ENCODE data around the gene FGF11. TPM values are rescaled to one million over a fixed set of nuclear protein-coding genes. Genes with fewer than 3 reads are reported as not detected.
A peak's percentile ranks its signal among the peaks of the same experiment; 100 is the strongest.

FGF11 gene
- total RNA-seq, 4 donors from 2014 or later, result 1.2 to 7.4 (median 4.1) TPM

DNA sequence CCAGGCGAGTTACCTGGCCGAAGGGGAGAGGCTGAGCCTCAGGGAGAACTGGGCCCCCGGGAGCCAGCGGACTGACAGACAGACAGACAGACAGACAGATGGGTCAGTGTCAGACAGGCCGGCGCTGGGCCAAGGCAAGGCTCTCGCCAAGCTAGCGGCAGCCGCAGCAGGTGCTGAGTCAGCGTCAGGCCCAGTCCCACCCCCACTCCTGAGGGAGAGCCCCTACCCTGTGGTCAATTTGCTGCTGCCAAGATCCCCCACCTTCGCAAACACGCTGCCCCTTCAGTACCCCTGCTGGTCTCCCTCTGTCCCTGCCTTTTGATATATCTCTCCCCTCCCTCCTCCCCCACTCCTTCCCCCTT, 1.5 kb downstream of the FGF11 start:
- intact Hi-C loops (cut with DNase I; ENCODE audit: low total_unique reads), result no loop called here
- Histone ChIP-seq H3K27ac (peak overlapping the region; percentile 44 to 100 (median 88)), H3K4me3 (peak overlapping the region; percentile 55 to 82 (median 62)), H3K9me3 (no peaks in the 10 kb centered on the region), H3K36me3 (no peaks in the 10 kb centered on the region), H3K4me1 (peaks cover 42 to 67% of the 10 kb centered on the region in 2 donors), H3K27me3 (peaks cover 0 to 4% (median 0%) of the 10 kb centered on the region in 3 donors)
- in situ Hi-C loops (cut with MboI; ENCODE audit: low sequenced_read_pairs in 4 of 4), result loop anchor here in 2 of 4 donors (5.0 to 25.0 kb wide), 2 partner anchors 36 to 121 kb away; partner anchors contain the start of genes SENP3 (in 1 of the 2), TNFSF13 (in 1 of the 2) and ZBTB4 (in 1 of the 2)
- TF ChIP-seq CTCF (IDR thresholded peaks at IDR 0.05 in 4 of 5, conservative IDR thresholded peaks at IDR 0.05 in 1 of 5) (no peak), POLR2A (IDR thresholded peaks at IDR 0.05) (peak in 1 of 2 donors; percentile 31)
- peak in 1 of 2 donors; percentile 11 for ATAC-seq
- peak; percentile 59 to 85 for DNase-seq

GRCh38 chr17:7441266-7441665, 2.0 kb downstream of the FGF11 start:
- TF ChIP-seq CTCF (IDR thresholded peaks at IDR 0.05 in 4 of 5, conservative IDR thresholded peaks at IDR 0.05 in 1 of 5), result no peak
- TF ChIP-seq POLR2A (IDR thresholded peaks at IDR 0.05), result no peak
- peaks cover 0 to 4% (median 0%) of the 10 kb centered on the region in 3 donors for H3K27me3 ChIP-seq

GRCh38 chr17:7442142-7442541, 2.8 kb downstream of the FGF11 start:
- no peaks in the 10 kb centered on the region for H3K9me3 ChIP-seq
- H3K4me1 ChIP-seq, result peaks cover 32 to 67% of the 10 kb centered on the region in 2 donors
- no peaks in the 10 kb centered on the region for H3K36me3 ChIP-seq
- DNase-seq, result no peak
- no peak for TF ChIP-seq POLR2A (IDR thresholded peaks at IDR 0.05)
- TF ChIP-seq CTCF (IDR thresholded peaks at IDR 0.05 in 4 of 5, conservative IDR thresholded peaks at IDR 0.05 in 1 of 5), result no peak
- ATAC-seq, result no peak
- intact Hi-C loops (cut with DNase I; ENCODE audit: low total_unique reads) (no loop called here), in situ Hi-C loops (cut with MboI; ENCODE audit: low sequenced_read_pairs in 4 of 4) (loop anchor here in 2 of 4 donors (5.0 to 25.0 kb wide), 2 partner anchors 35 to 120 kb away; partner anchors contain the start of genes SENP3 (in 1 of the 2), TNFSF13 (in 1 of the 2) and ZBTB4 (in 1 of the 2))
- no peak overlapping the region for H3K4me3 ChIP-seq
- H3K27me3 ChIP-seq, result peaks cover 0 to 4% (median 0%) of the 10 kb centered on the region in 3 donors
- peak overlapping the region in 3 of 4 donors; percentile 97 to 100 (median 98) for H3K27ac ChIP-seq

More at GRCh38 chr17:7441266-7441665, 2.0 kb downstream of the FGF11 start:
- Histone ChIP-seq H3K36me3 (no peaks in the 10 kb centered on the region), H3K27ac (peak overlapping the region; percentile 44 to 100 (median 88)), H3K9me3 (no peaks in the 10 kb centered on the region), H3K4me1 (peaks cover 38 to 67% of the 10 kb centered on the region in 2 donors), H3K4me3 (peak overlapping the region in 1 of 4 donors; percentile 62)
- DNase-seq (no peak), ATAC-seq (no peak)
- in situ Hi-C loops (cut with MboI; ENCODE audit: low sequenced_read_pairs in 4 of 4) (loop anchor here in 2 of 4 donors (5.0 to 25.0 kb wide), 2 partner anchors 36 to 121 kb away; partner anchors contain the start of genes SENP3 (in 1 of the 2), TNFSF13 (in 1 of the 2) and ZBTB4 (in 1 of the 2)), intact Hi-C loops (cut with DNase I; ENCODE audit: low total_unique reads) (no loop called here)

DNA sequence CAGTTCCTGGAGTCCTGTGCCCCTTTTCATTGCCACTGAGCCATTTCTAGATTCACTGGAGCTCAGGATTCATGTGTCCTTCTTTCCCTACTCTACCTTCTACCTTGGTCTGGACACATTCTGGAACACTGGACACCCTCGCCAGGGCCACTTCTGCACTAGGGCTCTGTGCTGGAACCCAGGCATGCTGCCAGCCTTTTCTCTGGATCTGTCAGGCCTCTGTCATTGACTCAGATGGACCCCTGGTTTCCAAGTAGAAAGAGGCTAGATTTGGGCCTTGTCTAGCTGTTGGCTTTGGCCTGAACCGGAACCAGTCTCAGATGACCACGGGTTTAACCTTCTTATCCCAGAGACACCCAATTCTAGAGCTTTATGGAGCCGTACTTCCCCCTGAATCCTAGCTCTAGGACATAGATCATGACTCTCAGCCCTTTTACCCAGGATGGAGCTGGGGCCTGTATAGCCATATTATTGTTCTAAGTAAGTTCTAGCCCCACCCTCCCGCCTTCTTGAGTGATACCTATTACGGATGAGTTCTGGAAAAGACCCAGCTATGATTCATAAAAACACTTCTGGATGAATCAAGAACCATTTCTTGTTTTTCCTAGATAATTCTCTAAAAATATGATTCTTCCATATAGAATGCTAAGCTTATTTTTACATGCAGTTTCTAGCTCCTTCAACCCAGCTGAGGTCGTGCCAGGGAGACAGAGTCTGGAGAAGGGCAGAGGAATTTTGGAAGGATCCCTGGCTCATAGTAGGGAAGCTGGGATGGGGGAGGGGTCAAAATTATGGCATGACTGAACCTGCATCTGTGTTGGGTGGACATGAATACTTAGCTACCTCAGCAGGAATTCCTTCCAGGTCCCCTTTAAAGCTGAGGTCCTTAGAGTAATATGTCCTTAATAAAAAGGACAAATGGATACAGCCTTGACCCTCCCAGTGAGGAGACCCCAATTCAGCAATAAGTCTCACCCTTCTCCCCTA, 4.5 kb downstream of the FGF11 start:
- peak overlapping the region in 1 of 4 donors; percentile 69 for H3K4me3 ChIP-seq
- H3K36me3 ChIP-seq, result peaks cover 0 to 13% of the 10 kb centered on the region in 2 donors
- peaks cover 28 to 53% of the 10 kb centered on the region in 2 donors for H3K4me1 ChIP-seq
- ATAC-seq (no peak), DNase-seq (no peak)
- peaks cover 0 to 4% (median 0%) of the 10 kb centered on the region in 3 donors for H3K27me3 ChIP-seq
- in situ Hi-C loops (cut with MboI; ENCODE audit: low sequenced_read_pairs in 4 of 4), result loop anchor here in 2 of 4 donors (5.0 to 25.0 kb wide), 2 partner anchors 34 to 119 kb away; partner anchors contain the start of genes SENP3 (in 1 of the 2), TNFSF13 (in 1 of the 2) and ZBTB4 (in 1 of the 2)
- no peak for TF ChIP-seq POLR2A (IDR thresholded peaks at IDR 0.05)
- TF ChIP-seq CTCF (IDR thresholded peaks at IDR 0.05 in 4 of 5, conservative IDR thresholded peaks at IDR 0.05 in 1 of 5), result no peak
- intact Hi-C loops (cut with DNase I; ENCODE audit: low total_unique reads), result loop anchor here (2.0 kb wide), 2 partner anchors 33 to 117 kb away; partner anchors contain the start of gene SENP3
- peak overlapping the region; percentile 94 to 100 (median 98) for H3K27ac ChIP-seq
- no peaks in the 10 kb centered on the region for H3K9me3 ChIP-seq

Data from gastrocnemius medialis (tissue), 4 donors.